NT2/D1 (cell line): Measurements from ENCODE around the gene C4orf50.

Experiments used
- SUZ12 ChIP-seq: IDR thresholded peaks from 2 replicates; pipeline ENCODE4 v1.6.1; 2011; ENCODE audit not compliant: insufficient read length, insufficient read depth; ENCODE audit errors: extremely low read depth
- YY1 ChIP-seq: IDR thresholded peaks from 2 replicates; pipeline ENCODE4 v1.6.1; 2011; ENCODE audit not compliant: insufficient read length, insufficient read depth
- ZNF274 ChIP-seq: IDR thresholded peaks from 2 replicates; pipeline ENCODE4 v1.6.1; 2011; ENCODE audit warnings: mild to moderate bottlenecking, low read depth, low read length

DNA sequence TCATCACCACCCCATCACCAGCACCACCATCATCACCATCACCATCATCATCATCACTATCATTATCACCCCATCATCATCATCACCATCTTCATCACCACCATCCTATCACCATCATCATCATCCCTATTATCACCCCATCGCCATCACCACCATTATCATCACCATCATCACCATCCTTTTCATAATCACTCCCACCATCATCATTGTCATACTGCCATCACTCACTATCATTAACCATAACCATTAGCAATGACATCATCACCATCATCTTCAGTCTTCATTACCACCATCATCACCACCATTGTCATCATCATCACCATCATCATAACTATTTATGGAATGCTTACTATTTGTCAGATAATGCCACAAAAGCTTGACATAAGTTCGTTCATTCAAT is 161.0 kb downstream of the C4orf50 start:
- TF ChIP-seq ZNF274 (no peak), YY1 (no peak), SUZ12 (no peak)
